ENCODE data around the gene UBR2. TPM values are rescaled to one million over a fixed set of nuclear protein-coding genes. Genes with fewer than 3 reads are reported as not detected.
"Not testable (repeated sequence)": the region's sequence is repeated elsewhere in the genome, so short reads cannot be mapped to it uniquely, and the experiment has no call there.

Gene UBR2
- total and polyA plus RNA-seq, 2 of the 13 experiments (the other 11 are each of a cell fraction or from before 2014, with no cell fraction given) = 17.6 to 29.3 TPM

DNA sequence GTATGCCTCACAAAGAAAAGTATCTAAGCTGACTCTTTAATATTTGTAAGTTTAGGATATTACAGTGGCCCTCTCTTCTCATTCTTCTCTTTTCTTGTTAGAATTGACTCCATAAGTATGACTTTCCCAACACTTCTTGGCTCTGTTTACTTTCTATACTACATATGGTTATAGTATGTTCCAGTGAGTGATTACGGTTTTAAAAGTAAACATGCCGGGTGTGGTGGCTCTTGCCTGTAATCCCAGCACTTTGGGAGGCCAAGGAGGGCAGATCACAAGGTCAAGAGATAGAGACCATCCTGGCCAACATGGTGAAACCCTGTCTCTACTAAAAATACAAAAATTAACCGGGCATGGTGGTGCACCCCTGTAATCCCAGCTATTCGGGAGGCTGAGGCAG is 3.4 kb downstream of the UBR2 start:
- CTCF ChIA-PET (ENCODE audit: low intra/inter-chr PET ratio, low total read pairs) = not testable (repeated sequence)
- WGBS (ENCODE audit: low lambda C conversion rate) = 85% methylated on average over 4 of the region's 4 CpGs

More for the DNA sequence above, 3.4 kb downstream of the UBR2 start:
- ATAC-seq; H3K9me3 ChIP-seq (ENCODE audit: low read length); H3K4me3 ChIP-seq (replicated peaks in 1 of 3; ENCODE audit: insufficient read depth in 1 of 3, low read depth in 2 of 3, low read length in 3 of 3); H3K27me3 ChIP-seq (ENCODE audit: control insufficient read depth in 1 of 2, insufficient read depth in 2 of 2, low read length in 2 of 2); FAIRE-seq; H3K36me3 ChIP-seq (replicated peaks in 1 of 2; ENCODE audit: control insufficient read depth in 1 of 2, insufficient read depth in 2 of 2, low read length in 2 of 2); H2AFZ ChIP-seq (ENCODE audit: low read length); H3K27ac ChIP-seq (ENCODE audit: extremely low read length, insufficient read depth, low read length); DNase-seq (ENCODE audit: low spot score); H3K4me2 ChIP-seq (ENCODE audit: low read depth, low read length); H3K9ac ChIP-seq (ENCODE audit: insufficient read depth, low read depth, low read length); BruUV-seq (replicated peaks); in situ Hi-C loops (cut with HindIII; ENCODE audit: extremely low pct_ligation_motif_present, low pct_unique_long_range_greater_than_20kb); TF ChIP-seq FOXA1 (IDR thresholded peaks at IDR 0.05): not testable (repeated sequence)
- intact Hi-C loops (cut with micrococcal nuclease; ENCODE audit: unreplicated experiment) = loop anchor here (10.0 kb wide), 1 partner anchor 178 kb away; the partner anchor contains the start of gene TBCC
- TF ChIP-seq FOXA3 (CRISPR knock-in tag; IDR thresholded peaks at IDR 0.05) = peak; percentile 73; the same call in 1 of the 2 replicates
- TF ChIP-seq GATAD2A (CRISPR knock-in tag; IDR thresholded peaks at IDR 0.05) = peak; percentile 30; the same call in 1 of the 2 replicates
- peak; percentile 68 for TF ChIP-seq FOXA1 (CRISPR knock-in tag; IDR thresholded peaks at IDR 0.05)
- TF ChIP-seq, protein P1, sequence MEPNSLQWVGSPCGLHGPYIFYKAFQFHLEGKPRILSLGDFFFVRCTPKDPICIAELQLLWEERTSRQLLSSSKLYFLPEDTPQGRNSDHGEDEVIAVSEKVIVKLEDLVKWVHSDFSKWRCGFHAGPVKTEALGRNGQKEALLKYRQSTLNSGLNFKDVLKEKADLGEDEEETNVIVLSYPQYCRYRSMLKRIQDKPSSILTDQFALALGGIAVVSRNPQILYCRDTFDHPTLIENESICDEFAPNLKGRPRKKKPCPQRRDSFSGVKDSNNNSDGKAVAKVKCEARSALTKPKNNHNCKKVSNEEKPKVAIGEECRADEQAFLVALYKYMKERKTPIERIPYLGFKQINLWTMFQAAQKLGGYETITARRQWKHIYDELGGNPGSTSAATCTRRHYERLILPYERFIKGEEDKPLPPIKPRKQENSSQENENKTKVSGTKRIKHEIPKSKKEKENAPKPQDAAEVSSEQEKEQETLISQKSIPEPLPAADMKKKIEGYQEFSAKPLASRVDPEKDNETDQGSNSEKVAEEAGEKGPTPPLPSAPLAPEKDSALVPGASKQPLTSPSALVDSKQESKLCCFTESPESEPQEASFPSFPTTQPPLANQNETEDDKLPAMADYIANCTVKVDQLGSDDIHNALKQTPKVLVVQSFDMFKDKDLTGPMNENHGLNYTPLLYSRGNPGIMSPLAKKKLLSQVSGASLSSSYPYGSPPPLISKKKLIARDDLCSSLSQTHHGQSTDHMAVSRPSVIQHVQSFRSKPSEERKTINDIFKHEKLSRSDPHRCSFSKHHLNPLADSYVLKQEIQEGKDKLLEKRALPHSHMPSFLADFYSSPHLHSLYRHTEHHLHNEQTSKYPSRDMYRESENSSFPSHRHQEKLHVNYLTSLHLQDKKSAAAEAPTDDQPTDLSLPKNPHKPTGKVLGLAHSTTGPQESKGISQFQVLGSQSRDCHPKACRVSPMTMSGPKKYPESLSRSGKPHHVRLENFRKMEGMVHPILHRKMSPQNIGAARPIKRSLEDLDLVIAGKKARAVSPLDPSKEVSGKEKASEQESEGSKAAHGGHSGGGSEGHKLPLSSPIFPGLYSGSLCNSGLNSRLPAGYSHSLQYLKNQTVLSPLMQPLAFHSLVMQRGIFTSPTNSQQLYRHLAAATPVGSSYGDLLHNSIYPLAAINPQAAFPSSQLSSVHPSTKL (CRISPR knock-in tag; IDR thresholded peaks at IDR 0.05) = 0 out of 2 replicates have a peak, but pooled peaks have one; percentile 14
- peaks cover 53% of the 10 kb centered on the region for H3K4me1 ChIP-seq (ENCODE audit: insufficient read depth, low read length)
- peaks cover 21% of the 10 kb centered on the region; the same call in 1 of the 2 replicates for H4K20me1 ChIP-seq (ENCODE audit: insufficient read depth, low read length)
- peaks cover 73% of the 10 kb centered on the region for H3K79me2 ChIP-seq (ENCODE audit: insufficient read depth, low read length)
- POLR2A ChIA-PET = interaction anchor here (0.9 to 1.5 kb wide), 2 partner anchors 20 to 312 kb away, joined by 3 read pairs; partner anchors contain the start of gene RPL7L1
